GM18517 (cell line): ENCODE data around the gene HECW1.
A peak's percentile ranks its signal among the peaks of the same experiment; 100 is the strongest.

ENCODE experiments used
- ATAC-seq: cut with Tn5 transposase; IDR thresholded peaks from one replicate; pipeline ENCODE4 v1.9.1; 2021; ENCODE audit warnings: mild to moderate bottlenecking, moderate library complexity; ENCODE audit not compliant: unreplicated experiment

The HECW1 gene

GRCh38 chr7:43248961-43249822 lies 136.7 kb downstream of the HECW1 start:
- no peak for ATAC-seq

GRCh38 chr7:43249823-43250145 lies 137.3 kb downstream of the HECW1 start:
- no peak for ATAC-seq

GRCh38 chr7:43260980-43261878 lies 148.8 kb downstream of the HECW1 start:
- ATAC-seq = peak; percentile 81

GRCh38 chr7:43265139-43265538 lies 152.7 kb downstream of the HECW1 start:
- ATAC-seq = no peak

- ATAC-seq = no peak
Observed at GRCh38 chr7:43273939-43274719, 161.7 kb downstream of the HECW1 start.

GRCh38 chr7:43274752-43275151 lies 162.3 kb downstream of the HECW1 start:
- no peak for ATAC-seq

- no peak for ATAC-seq
Observed at GRCh38 chr7:43276547-43276946, 164.1 kb downstream of the HECW1 start.

GRCh38 chr7:43278088-43278644 lies 165.7 kb downstream of the HECW1 start:
- no peak for ATAC-seq

GRCh38 chr7:43281268-43281667 lies 168.8 kb downstream of the HECW1 start:
- ATAC-seq = no peak

- ATAC-seq = no peak
Observed at GRCh38 chr7:43283706-43284105, 171.3 kb downstream of the HECW1 start.

- ATAC-seq = no peak
Observed at GRCh38 chr7:43289826-43290225, 177.4 kb downstream of the HECW1 start.

- ATAC-seq = no peak
Observed at GRCh38 chr7:43290978-43291377, 178.5 kb downstream of the HECW1 start.

- no peak for ATAC-seq
Observed at GRCh38 chr7:43291789-43292188, 179.3 kb downstream of the HECW1 start.

GRCh38 chr7:43292384-43292783 lies 179.9 kb downstream of the HECW1 start:
- no peak for ATAC-seq

- no peak for ATAC-seq
Observed at GRCh38 chr7:43294080-43294630, 181.7 kb downstream of the HECW1 start.

- ATAC-seq = no peak
Observed at GRCh38 chr7:43295429-43295828, 183.0 kb downstream of the HECW1 start.

GRCh38 chr7:43296306-43296705 lies 183.9 kb downstream of the HECW1 start:
- ATAC-seq = no peak

- ATAC-seq = no peak
Observed at GRCh38 chr7:43298617-43299016, 186.2 kb downstream of the HECW1 start.

GRCh38 chr7:43300121-43300520 lies 187.7 kb downstream of the HECW1 start:
- no peak for ATAC-seq

- no peak for ATAC-seq
Observed at GRCh38 chr7:43302211-43302711, 189.8 kb downstream of the HECW1 start.
